ENCODE data around the gene STPG4.

Gene STPG4

DNA sequence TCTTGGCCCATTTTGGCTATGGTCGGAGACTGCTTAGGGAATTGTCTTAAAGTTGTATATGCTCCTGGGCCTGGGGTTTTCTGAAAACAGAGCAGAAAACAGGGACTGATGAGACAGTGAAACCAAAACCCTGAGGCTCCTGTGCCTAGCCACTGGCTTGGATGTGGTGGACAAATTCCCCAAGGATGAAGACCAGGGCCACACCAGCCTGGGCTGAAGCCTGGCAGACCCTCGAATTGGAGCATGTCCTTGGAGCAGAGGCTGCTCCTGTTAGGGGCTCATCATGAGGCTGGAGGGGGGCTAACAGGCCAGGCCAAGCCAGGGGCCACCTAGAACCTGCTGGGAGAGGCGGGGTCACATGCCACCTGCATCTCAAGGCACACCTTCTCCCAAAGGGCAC lies 68.1 kb downstream of the STPG4 start:
- DNase-seq (ENCODE audit: low read depth in 3 of 3): no peak

DNA sequence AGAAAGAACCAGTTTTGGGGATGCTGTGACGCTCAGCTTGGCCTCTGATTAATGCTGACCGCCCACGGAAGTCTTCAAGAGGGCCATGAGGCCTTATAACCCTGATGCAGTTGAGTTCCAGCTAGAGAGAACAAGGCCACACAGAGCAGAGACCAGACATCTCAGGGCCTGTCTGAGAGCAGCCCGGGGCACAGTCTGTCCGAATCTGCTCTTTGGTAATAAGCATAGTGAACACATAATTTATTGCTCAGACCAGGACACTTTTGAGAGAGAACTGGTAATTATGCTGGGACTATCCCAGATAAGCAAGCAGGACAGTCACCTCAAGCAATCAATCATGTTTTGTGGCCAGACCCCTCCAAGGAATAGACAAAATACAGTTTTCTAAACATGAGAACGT lies 68.5 kb downstream of the STPG4 start:
- no peak for DNase-seq (ENCODE audit: low read depth in 3 of 3)

DNA sequence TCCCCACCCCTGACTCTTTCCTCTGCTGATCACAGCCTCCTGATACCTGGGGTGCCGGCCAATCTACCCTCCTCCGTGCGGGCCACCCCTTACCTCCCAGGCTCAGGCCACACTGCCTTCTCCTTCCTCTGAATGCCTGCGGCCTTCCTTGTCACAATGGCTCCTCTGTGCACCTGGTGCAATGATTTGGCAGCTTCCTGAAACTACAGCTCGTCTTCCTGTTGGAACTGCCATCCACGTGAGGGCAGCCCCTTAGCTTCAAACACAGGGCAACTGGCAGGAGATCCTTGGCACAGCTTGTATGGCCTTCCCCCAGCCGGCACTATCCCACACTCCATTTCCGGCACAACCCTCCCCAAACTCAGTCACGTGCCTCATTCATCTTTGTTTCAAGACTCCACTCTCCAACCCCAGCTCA lies 69.0 kb downstream of the STPG4 start:
- DNase-seq (ENCODE audit: low read depth in 3 of 3): no peak

DNA sequence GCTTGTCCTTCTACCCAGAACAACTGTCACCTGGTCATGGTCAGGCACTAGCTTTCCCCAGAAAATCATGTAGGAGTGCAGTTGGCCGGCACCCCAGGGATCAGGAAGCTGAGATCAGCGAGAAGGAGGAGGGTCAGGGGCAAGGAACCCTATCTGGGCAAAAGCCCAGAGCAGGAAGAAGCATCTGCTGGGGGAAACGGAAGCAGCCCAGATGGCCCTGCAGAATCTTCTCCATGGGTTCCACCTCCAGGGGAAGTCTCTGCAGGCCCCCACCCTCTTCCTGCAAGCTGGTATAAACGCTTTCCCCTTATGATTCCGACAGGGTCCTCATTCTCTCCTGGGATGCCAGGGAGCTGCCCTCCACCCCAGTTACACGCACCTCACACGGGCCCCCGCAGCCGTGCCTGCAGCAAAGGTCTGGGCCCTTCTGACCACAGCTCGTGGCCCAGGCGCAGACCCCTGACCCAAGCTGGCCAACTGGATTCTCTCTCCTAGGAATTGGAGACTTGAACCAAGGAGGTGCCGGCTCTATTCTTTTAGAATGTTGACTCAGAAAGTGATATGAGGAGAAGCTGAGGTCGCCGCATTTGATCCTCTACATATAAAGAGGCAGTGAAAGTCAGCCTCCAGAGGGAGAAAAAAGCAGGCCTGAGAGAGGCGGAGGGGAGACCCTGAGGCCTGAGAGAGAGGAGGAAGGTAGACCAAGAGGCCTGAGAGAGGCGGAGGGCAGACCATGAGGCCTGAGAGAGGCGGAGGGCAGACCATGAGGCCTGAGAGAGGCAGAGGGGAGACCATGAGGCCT lies 71.0 kb downstream of the STPG4 start:
- no peak for DNase-seq (ENCODE audit: low read depth in 3 of 3)

DNA sequence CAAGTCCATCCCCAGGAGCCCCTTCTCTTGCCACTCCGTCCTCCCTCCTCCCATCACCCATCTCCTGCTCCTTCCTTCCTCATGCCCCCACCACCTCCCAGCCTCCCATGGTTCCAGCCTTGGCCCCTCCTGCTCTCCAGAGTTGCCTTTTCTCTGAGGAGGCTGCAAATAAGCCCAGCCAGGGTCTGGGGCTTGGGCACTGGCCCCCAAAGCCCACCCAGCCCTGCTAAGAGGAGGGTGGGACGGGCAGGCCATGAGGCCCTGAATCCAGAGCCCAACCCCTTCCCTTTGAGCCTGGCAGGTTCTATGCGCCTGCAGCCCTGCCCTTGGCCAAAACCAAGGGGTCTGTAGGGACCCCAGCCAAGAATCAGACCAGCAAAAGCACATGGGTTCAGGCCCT lies 71.6 kb downstream of the STPG4 start:
- no peak for DNase-seq (ENCODE audit: low read depth in 3 of 3)

DNA sequence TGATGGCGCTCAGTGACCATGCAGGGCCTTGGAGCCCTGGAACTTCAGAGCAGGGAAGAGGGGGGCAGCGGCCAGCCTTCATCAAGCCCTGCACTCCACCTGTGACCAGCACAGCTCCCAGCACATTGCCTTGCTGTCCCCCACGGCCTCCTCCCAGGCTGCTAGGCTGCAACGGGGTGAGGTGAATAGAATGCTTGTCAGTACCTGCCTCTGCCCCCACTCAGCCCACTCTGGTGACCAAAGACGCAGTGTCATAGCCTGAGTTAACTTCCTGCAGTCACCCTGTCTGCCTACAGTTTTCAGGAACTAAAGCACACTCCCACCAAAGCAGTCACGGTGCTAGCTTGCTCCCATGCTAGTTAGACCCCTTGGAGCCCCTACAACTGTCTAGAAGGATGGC lies 72.1 kb downstream of the STPG4 start:
- no peak for DNase-seq (ENCODE audit: low read depth in 3 of 3)

DNA sequence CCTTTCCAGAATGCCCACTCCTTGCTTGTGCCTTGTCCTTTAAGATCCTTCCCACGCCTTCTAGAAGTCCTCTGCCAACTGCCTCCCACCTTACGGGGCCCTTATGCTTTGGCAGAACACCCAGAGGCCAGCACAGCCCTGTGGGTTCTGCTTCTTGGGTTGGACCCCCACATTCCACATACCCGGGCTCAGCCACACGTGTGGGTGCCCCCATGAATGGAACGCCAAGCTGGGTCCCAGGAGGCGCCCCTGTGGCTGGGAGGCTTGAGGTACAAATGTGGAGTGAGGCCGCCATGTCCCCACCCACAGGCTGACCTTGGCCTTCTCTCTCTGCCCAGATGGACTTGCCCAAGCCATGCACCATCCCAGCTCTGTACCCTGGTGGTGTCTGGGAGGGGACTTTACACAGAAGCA lies 74.2 kb downstream of the STPG4 start:
- DNase-seq (ENCODE audit: low read depth in 3 of 3): no peak

DNA sequence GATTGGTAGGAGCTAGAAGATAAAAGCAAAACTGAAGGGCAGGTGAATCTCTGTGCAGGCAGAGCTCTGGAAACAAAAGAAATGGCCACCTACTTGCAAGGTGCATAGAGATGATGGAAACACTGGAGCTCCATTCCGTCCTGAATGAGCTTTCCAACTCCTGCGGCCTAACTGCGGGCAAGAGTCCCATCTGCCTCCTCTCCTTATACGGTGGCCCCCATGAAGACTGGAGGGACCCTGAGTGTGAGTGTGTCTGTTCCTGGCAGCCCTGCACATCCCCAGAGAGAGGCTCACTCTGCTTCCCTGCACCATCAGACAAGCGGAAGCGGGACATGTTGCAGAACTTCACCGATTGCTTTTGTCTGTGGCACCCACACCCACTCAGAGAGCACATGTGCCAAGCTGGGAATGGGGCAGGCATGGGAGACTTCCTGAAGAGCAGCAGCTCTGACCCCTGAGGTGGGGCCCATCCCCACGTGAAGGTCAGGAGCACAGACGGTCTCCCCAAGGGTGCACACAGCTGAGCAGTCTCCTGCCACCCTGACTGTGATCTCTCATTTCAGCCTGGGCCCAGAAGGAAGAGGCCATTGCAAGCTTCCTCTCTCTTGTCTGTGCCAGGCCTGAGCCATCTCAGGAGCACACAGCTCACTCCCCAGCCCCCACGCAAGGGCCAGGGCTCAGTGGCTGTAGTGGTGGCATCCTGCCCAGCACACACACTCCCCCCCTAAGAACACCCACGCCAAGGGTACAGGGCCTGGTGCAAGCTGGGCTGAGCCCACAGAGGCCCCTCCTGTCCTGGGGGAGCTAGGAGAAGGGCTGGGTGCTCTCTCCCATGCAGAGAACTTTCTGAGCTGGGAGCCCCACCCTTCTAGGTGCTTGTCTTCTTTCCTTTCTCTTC lies 75.3 kb downstream of the STPG4 start:
- DNase-seq (ENCODE audit: low read depth in 3 of 3): no peak

DNA sequence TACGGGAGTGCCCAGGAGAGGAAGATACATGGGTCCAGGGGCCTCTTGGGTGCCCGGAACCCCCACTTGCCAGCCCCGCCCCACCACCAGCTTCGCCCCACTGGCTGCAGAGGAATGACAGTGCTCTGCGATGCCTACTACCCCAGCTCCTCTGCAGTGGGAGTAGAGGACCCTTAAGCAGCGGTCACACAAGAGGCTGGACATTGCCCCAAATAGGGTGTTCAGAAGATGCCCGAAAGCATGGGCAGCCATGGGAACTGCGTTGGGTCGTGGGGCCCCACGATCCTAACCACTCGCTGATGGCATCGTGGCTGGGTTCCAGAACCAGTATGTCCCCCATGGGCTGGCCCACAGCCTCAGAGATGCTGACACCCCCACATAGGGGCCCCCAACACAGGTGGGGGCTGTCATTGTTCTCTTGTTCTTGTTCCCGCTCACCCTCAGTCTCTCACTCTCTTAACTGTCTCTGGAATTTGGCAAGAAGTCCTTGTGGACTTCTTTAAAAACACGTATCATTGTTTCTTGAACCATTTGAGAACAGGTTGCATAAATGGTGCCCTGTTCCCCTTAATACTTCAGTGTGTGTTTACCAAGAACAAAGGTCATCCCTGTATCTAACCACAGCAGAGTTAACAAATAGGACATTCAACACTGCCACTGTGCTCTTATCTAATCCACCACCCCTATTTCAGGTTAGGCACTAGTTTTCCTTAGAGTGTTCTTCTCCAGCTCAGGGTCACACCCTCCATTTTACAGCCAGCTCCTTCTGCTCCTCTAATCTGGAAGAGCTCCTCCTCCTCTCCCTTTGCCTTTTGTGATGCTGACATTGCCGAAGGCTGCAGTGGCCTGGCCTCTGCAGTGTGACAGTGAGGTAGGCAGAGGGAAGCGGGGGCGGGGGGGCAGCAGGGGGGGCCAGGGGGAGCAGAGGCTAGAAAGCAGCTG lies 76.3 kb downstream of the STPG4 start:
- no peak for DNase-seq (ENCODE audit: low read depth in 3 of 3)

DNA sequence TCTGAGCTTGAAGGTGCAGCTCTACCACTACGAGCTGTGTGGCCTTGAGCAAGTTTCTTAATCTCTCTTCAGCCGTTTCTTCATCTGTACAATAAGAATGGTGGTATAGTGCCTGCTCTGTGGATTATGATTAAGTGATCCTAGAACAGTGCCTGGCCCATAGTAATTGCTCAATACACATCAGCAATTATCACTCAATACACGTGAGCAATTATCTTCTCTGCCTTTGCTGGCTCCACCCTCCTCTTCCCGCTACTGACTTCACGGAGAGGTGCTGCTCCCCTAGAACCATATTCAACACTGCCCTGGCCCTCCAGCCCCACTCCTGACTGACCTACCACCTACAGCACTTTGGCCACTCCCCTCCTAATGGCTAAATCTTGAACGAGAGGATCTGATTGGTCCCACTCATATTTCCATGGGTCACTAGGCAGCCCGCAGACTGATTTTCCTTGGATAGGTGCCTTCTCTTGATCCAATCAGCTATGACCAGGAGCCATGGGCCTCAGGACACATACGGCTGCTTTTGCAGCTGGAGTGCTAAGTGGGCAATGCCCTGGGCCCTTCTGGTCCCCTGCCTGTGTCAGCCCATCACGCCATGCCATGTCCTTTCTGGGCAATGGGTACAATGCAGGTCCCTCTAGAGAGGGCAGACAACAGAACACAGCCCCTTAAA lies 77.5 kb downstream of the STPG4 start:
- no peak for DNase-seq (ENCODE audit: low read depth in 3 of 3)

DNA sequence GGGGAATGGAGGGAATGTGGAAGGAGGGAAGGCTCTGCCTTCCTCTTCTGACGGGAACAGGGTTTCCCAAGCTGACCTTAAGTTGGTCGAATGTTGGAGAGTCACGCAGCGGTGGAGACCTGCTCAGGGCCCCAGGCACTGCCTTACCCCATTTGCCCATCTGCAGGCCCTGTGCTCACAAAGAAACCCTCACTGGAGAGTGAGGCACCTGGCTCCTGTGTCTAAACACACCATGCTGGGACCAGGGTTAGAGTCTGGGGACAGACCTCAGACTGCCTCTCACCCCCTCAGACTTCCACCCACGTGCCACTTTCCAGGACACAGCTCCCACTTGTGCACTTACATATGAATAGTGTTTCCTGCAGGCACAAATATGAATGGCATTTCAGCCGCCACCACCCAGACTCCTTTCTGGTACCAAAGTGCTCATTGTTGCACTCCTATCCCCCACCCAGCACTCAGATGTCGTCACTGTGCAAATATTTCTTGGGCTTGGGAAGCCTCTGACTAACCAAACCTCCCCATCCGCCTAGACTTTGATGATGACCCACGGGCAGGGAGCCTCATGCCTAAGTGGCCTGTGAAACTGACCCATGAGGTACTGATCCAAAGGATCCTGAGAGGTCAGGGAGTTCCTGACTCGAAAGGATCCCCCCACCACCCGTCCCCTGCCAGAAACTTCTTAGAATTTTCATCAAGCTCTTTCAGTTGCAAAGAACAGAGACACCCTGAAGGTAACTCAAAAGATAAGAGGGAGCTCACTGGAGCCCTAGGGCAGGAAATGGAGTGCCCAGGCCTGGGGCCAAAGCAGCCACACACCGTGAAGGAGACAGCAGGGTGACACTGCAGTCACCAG lies 78.3 kb downstream of the STPG4 start:
- DNase-seq (ENCODE audit: low read depth in 3 of 3): no peak

DNA sequence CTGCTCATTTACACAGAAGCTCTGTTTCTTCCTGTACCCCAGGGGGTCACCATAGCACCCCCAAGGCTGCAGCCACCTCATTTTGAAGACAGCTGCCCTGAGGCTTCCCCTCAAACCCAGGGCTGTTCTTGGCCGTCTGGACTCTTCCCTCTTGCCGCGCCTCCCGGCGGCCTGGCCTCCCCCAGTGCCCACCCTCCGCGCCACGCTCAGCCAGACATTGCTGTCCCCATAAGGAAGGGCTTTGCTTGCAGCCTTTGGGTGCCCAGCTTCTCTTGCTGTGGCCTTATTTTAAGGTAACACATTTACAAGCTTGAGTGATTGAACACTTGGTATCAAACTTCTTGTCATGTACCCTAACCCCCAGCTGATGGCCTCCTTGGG lies 79.0 kb downstream of the STPG4 start:
- no peak for DNase-seq (ENCODE audit: low read depth in 3 of 3)

DNA sequence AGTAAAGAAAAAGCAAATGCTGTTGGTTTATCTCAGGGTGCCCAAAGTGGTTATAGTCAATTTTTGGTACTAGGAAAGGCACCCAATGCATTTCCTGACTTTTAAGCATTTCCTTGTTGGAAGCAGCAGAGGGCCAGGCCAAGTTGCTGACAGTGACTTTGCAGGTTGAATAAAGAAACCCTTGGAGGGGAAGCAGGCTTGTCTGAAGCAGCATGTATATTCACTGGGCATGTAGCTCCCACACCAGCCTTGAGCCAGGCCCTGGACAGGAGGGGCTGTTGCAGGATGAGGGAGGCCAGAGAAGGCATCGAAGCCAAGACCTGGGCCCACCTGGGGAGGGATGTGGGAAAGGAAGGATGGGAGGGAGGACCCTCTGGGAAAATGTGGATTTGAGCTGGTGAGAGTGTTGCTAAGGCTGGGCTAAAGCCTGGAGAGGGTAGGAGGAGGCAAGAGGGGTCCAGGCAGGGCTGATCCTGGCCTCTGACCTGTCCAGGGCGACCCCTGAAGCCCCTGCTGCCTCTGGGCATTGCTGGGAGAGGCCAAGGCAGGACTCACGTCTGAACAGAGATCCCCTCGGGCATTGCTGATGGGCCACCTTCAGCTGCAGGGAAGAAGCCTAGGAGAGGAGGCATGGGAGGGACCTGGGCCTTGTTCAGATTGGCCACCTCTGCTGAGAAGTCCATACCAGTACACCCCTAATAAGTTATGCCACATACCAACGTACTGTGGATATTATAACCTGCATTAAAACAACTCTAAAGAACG lies 79.6 kb downstream of the STPG4 start:
- no peak for DNase-seq (ENCODE audit: low read depth in 3 of 3)

DNA sequence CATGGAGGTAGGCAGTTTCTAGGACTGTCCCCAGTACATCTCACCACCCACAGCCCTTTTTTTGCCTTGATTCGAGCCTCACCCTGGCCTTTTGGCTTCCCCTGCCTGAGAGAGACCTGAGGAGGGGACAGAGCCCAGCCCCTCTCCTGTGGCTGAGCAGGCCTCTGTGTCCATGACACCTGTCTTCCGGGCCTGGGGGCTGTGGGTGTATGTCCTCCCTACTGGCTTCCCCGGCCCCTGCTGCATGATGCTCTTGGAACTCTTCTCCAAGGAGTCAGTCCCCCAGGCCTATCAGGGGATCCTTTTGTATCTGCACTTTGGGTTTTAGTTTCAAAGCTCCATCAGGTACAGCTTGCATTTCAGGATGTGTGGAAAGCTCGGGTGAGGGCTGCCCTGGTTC lies 80.4 kb downstream of the STPG4 start:
- DNase-seq (ENCODE audit: low read depth in 3 of 3): no peak

DNA sequence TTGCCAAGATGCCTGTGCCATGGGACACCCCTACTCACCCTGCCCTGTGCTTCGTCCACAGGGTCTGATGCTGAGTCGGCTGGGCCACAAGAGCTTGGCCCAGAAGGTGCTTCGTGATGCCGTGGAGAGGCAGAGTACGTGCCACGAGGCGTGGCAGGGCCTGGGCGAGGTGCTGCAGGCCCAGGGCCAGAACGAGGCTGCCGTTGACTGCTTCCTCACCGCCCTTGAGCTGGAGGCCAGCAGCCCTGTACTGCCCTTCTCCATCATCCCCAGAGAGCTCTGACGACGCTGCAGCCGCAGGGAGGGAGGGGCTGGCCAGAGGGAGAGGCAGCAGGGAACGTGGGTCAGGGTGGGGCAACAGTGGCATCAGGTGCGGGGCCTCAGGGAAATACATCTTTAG lies 81.5 kb downstream of the STPG4 start:
- no peak for DNase-seq (ENCODE audit: low read depth in 3 of 3)

DNA sequence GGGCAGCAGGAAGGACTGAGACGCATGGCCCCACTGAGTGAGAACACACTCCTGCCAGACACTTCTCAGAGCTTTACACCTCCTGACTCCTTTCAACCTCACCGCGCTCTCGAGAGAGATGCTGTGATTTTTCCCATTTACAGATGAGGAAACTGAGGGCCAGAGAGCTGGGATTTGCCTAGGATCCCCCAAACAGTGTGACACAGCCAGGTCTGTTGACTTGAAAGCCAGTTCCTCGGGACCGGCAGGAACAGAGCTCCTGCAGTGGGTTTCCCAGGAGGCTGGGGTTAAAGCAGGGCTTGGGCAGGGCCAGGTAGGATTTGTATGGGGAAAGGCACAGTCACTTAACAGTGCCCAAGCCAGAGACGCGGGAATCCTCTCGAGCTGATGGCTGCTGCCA lies 81.9 kb downstream of the STPG4 start:
- DNase-seq (ENCODE audit: low read depth in 3 of 3): no peak

DNA sequence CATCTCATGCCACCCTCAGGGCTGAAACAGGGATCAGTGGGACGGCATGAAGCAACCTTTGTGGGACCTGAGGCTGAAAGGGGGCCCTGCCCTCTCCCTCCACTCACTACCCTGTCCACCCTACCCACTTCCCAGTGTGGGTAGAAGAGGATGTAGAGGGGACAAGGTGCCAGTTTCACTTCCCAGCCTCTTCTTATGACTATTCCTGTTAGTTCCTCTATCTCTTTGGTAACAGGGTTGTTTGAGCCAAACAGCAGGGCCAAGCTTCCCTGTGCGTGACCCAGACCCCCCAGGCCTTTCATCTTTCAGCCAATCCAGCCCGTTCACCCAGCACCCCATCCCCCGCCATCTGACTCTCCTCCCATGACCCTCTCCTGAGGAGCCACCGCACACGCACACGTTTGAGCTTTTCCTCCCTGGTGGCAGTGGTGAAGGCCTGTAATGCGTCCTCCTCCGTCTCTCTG lies 82.3 kb downstream of the STPG4 start:
- DNase-seq (ENCODE audit: low read depth in 3 of 3): no peak

DNA sequence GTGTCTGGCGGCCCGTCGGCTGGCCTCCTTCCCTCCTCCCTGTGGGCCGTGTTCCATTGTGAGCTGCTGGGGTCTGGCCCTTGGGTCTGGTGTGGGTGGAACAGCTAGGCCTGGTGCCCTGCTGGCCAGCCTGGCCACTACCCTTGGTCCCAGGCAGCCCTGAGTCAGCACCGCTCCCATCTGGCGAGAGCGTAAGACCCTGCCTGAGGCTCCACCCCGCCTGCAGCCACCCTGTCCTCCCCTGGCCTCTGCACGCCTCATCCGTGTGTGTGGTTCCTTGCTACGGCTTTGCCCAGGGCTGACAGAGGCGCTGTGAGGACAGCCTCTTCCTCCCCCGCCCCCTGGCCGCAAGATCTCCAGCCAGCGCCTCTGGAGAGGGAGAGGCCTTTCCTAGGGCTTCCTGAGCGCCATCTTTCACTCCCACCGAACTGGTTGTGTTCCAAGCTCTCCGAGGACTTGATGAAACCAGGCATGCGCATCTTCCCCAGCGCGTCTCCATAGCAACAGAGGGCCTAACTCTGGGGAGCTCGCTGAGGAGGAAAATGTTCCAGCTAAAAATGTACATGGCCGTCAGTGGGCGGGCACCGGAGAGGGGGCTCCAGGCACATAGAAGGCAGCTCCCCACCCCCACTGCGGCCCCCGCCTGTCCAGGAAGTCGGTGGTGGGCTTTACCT lies 83.0 kb downstream of the STPG4 start:
- no peak for DNase-seq (ENCODE audit: low read depth in 3 of 3)

All from stimulated activated CD4-positive, alpha-beta T cell treated with anti-CD3 and anti-CD28 coated beads, TNF-alpha, amount 100 ng/mL, for 24 hours (primary cell).